MM.1S (cell line): Measurements from ENCODE around the gene SLC37A1.

Experiments
- DNase-seq: peaks from one replicate; pipeline ENCODE4 v3.0.0-alpha.2; 2015
- H2AFZ ChIP-seq: fragments of 300-600 bp; sonication (generic); 2 replicates; pipeline ENCODE4 v1.6.0; 2016; ENCODE audit warnings: antibody characterized with exemption, low read length
- H3F3A ChIP-seq: fragments of 300-600 bp; sonication (generic); 2 replicates; pipeline ENCODE4 v1.6.1; 2016; ENCODE audit warnings: mild to moderate bottlenecking, antibody characterized with exemption, low read length, moderate library complexity, mixed read lengths; ENCODE audit not compliant: insufficient read depth
- H3K27ac ChIP-seq: fragments of 300-600 bp; sonication (generic); 2 replicates; pipeline ENCODE4 v1.5.1; 2016; ENCODE audit warnings: mild to moderate bottlenecking, low read length
- H3K27me3 ChIP-seq: fragments of 300-600 bp; sonication (generic); replicated peaks from 2 replicates; pipeline ENCODE4 v1.6.0; 2016; ENCODE audit warnings: low read length; ENCODE audit not compliant: insufficient read depth
- H3K36me3 ChIP-seq: fragments of 300-600 bp; sonication (generic); replicated peaks from 2 replicates; pipeline ENCODE4 v1.6.1; 2016; ENCODE audit warnings: mild to moderate bottlenecking, low read length, mixed read lengths; ENCODE audit not compliant: insufficient read depth
- H3K4me1 ChIP-seq: fragments of 300-600 bp; sonication (generic); 2 replicates; pipeline ENCODE4 v1.6.1; 2016; ENCODE audit warnings: low read length, mixed read lengths
- H3K4me2 ChIP-seq: fragments of 300-600 bp; sonication (generic); 2 replicates; pipeline ENCODE4 v1.6.0; 2016; ENCODE audit warnings: low read depth, low read length
- H3K4me3 ChIP-seq: fragments of 300-600 bp; sonication (generic); 2 replicates; pipeline ENCODE4 v1.5.1; 2016; ENCODE audit warnings: low read length, mixed read lengths
- H3K79me2 ChIP-seq: fragments of 300-600 bp; sonication (generic); 2 replicates; pipeline ENCODE4 v1.6.1; 2016; ENCODE audit warnings: mixed run types, low read length, mixed read lengths
- H3K9ac ChIP-seq: fragments of 300-600 bp; sonication (generic); 2 replicates; pipeline ENCODE4 v1.6.1; 2016; ENCODE audit warnings: low read length, mixed read lengths
- H3K9me2 ChIP-seq: fragments of 300-600 bp; sonication (generic); replicated peaks from 2 replicates; pipeline ENCODE4 v1.6.1; 2016; ENCODE audit warnings: mild to moderate bottlenecking, low read length, mixed read lengths; ENCODE audit not compliant: insufficient read depth
- H3K9me3 ChIP-seq: fragments of 300-600 bp; sonication (generic); replicated peaks from 2 replicates; pipeline ENCODE4 v1.6.1; 2016; ENCODE audit warnings: mild to moderate bottlenecking, low read length, mixed read lengths; ENCODE audit not compliant: insufficient read depth
- H4K20me1 ChIP-seq: fragments of 300-600 bp; sonication (generic); 2 replicates; pipeline ENCODE4 v1.6.1; 2016; ENCODE audit warnings: mild to moderate bottlenecking, low read length, moderate library complexity, mixed read lengths; ENCODE audit not compliant: insufficient read depth
- EZH2 ChIP-seq: fragments of 300-600 bp; sonication (generic); optimal IDR thresholded peaks from 2 replicates; pipeline ENCODE3; 2017; ENCODE audit warnings: low read depth, mild to moderate bottlenecking, antibody characterized with exemption, low read length, mixed read lengths
- EZH2phosphoT487 ChIP-seq: fragments of 300-600 bp; sonication (generic); IDR thresholded peaks from 2 replicates; pipeline ENCODE4 v1.6.1; 2018; ENCODE audit warnings: antibody characterized with exemption, low read length
- TF ChIP-seq, protein P1 (sequence below): fragments of 300-600 bp; sonication (generic); IDR thresholded peaks from 2 replicates; pipeline ENCODE4 v1.5.1; 2016; ENCODE audit warnings: antibody characterized with exemption, low read length, mixed read lengths

SLC37A1 gene

DNA sequence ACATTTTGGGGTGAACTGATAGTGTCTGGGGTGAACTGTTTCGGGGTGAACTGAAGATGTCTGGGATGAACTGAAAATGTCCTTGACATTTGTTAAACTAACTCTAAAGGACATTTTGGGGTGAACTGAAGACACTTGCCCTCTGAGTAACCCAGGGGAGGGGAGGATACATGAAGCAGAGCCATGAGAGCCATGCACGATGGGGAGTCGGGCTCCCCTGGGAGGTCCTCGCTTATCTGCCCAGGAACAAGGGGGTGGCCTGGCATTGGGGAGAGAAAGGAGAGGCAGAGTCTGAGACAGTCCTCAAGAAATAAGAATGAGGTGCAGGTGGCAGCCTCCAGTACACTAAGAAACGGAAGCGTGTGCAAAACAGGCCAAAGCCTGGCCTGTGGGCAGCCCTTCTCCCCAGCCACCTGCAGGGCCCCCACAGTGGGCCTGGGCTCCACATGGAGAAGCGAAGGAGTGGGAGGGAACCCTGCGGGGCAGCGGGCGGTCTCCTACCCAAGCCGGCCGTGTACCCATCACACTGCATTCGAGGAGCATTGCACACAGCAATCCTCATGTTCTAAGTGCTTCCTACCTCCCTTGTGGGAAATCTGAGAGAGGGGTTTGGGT lies 41.8 kb upstream of the SLC37A1 start:
- Histone ChIP-seq H3K27me3 (peaks cover 39% of the 10 kb centered on the region), H2AFZ (no peak overlapping the region), H3K27ac (no peak overlapping the region), H4K20me1 (no peaks in the 10 kb centered on the region), H3K4me3 (no peak overlapping the region), H3K9me2 (no peaks in the 10 kb centered on the region), H3K4me1 (peaks cover 27% of the 10 kb centered on the region), H3K36me3 (no peaks in the 10 kb centered on the region), H3K4me2 (no peak overlapping the region), H3F3A (peaks cover 16% of the 10 kb centered on the region), H3K79me2 (no peaks in the 10 kb centered on the region), H3K9me3 (no peaks in the 10 kb centered on the region), H3K9ac (no peak overlapping the region)
- no peak for DNase-seq
- TF ChIP-seq EZH2, result no peak
- TF ChIP-seq EZH2phosphoT487, result no peak
- TF ChIP-seq, protein P1, sequence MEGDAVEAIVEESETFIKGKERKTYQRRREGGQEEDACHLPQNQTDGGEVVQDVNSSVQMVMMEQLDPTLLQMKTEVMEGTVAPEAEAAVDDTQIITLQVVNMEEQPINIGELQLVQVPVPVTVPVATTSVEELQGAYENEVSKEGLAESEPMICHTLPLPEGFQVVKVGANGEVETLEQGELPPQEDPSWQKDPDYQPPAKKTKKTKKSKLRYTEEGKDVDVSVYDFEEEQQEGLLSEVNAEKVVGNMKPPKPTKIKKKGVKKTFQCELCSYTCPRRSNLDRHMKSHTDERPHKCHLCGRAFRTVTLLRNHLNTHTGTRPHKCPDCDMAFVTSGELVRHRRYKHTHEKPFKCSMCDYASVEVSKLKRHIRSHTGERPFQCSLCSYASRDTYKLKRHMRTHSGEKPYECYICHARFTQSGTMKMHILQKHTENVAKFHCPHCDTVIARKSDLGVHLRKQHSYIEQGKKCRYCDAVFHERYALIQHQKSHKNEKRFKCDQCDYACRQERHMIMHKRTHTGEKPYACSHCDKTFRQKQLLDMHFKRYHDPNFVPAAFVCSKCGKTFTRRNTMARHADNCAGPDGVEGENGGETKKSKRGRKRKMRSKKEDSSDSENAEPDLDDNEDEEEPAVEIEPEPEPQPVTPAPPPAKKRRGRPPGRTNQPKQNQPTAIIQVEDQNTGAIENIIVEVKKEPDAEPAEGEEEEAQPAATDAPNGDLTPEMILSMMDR, result no peak

DNA sequence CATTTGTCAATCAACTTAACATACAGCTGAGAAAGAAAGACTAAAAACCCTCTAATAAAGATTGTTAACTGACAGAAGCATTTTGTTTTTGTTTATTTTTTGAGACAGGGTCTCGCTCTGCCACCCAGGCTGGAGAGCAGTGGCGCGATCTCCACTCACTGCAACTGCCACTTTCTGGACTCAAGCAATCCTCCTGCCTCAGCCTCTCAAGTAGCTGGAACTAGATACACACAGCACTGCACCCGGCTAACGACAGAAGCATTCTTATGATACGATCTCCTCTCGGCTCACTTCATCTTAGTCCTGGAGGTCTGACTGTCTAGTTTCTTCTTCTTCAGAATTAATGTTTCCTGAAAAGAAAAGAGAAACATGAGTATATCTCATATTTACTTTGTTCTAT lies 41.1 kb upstream of the SLC37A1 start:
- no peak overlapping the region for H2AFZ ChIP-seq

DNA sequence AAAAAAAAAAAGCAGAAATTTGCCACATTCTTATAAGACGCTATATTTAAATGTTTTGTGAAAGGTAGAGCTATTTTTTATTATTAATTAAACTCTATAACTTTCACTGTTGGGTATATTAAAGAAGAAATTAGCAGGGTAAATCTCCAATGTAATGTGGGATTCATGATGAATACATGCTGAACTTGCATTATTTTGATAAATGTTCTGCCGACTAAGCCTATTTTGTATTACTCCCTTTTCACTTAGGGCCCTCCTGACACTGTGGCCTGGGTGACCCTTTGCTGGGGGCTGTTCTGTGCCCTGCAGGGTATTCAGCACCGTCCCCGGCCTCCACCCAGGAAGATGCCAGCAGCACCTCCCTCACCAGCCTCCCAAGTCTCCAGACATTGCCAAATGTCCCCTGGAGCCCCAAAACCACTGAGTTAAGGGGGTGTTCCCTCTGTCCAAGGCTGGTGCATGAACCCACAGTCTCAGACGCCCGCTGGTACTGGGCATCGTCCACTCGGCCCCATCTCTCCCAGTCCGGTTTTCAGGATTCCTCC lies 40.1 kb upstream of the SLC37A1 start:
- Histone ChIP-seq H3K4me3 (no peak overlapping the region), H3K79me2 (no peaks in the 10 kb centered on the region), H3K36me3 (no peaks in the 10 kb centered on the region), H3K9ac (no peak overlapping the region), H2AFZ (no peak overlapping the region), H4K20me1 (no peaks in the 10 kb centered on the region), H3K27ac (no peak overlapping the region), H3K9me3 (no peaks in the 10 kb centered on the region), H3K9me2 (no peaks in the 10 kb centered on the region), H3K4me2 (no peak overlapping the region), H3K4me1 (peaks cover 18% of the 10 kb centered on the region), H3F3A (peaks cover 17% of the 10 kb centered on the region), H3K27me3 (peaks cover 30% of the 10 kb centered on the region)
- TF ChIP-seq EZH2phosphoT487 (no peak), EZH2 (no peak)
- TF ChIP-seq, protein P1, result no peak
- DNase-seq, result no peak

More for the DNA sequence above, 41.1 kb upstream of the SLC37A1 start:
- H3K27ac ChIP-seq, result no peak overlapping the region
- no peak for DNase-seq
- H3K9ac ChIP-seq, result no peak overlapping the region
- no peak overlapping the region for H3K4me2 ChIP-seq
- H3F3A ChIP-seq, result peaks cover 14% of the 10 kb centered on the region
- no peaks in the 10 kb centered on the region for H3K9me3 ChIP-seq
- TF ChIP-seq EZH2phosphoT487, result no peak
- TF ChIP-seq EZH2, result no peak
- TF ChIP-seq, protein P1, result no peak
- peaks cover 39% of the 10 kb centered on the region for H3K27me3 ChIP-seq
- no peaks in the 10 kb centered on the region for H3K9me2 ChIP-seq
- H3K4me3 ChIP-seq, result no peak overlapping the region
- H3K79me2 ChIP-seq, result no peaks in the 10 kb centered on the region
- no peaks in the 10 kb centered on the region for H4K20me1 ChIP-seq
- H3K4me1 ChIP-seq, result peaks cover 21% of the 10 kb centered on the region
- no peaks in the 10 kb centered on the region for H3K36me3 ChIP-seq
